K562 (cell line): ENCODE measurements around the gene DZIP1. TPM values are rescaled to one million over a fixed set of nuclear protein-coding genes. Genes with fewer than 3 reads are reported as not detected.

Source experiments
- BCL6 ChIP-seq: fragments of 250-450 bp; sonication (Bioruptor Pico); IDR thresholded peaks from 2 replicates; pipeline ENCODE4 v1.4.0; 2020
- CEBPB ChIP-seq: fragments of 450-650 bp; IDR thresholded peaks from 2 replicates; pipeline ENCODE4 v1.6.1; 2016; ENCODE audit warnings: missing genetic modification characterization, missing compliant biosample characterization
- ESRRB ChIP-seq: fragments of 250-450 bp; sonication (Bioruptor Pico); IDR thresholded peaks from 2 replicates; pipeline ENCODE4 v1.5.0; 2020; ENCODE audit warnings: mild to moderate bottlenecking, moderate library complexity, borderline replicate concordance
- ETV6 ChIP-seq, 3 experiments: fragments of 150-350 bp in 1 of 3; sonication (generic) in 1 of 3; formaldehyde crosslinking in 1 of 3; IDR thresholded peaks; 2 replicates each; pipeline versions ENCODE4 v1.6.1 to v1.8.0; 2014 to 2022; ENCODE audit warnings: borderline replicate concordance in 2 of 3, low read depth in 2 of 3, antibody characterized with exemption in 1 of 3, low read length in 1 of 3, mild to moderate bottlenecking in 1 of 3, missing genetic modification reagents in 1 of 3
- HLTF ChIP-seq: fragments of 450-650 bp; IDR thresholded peaks from 2 replicates; pipeline ENCODE4 v1.6.1; 2016
- PURB ChIP-seq: sonication (generic); formaldehyde crosslinking; IDR thresholded peaks from 2 replicates; pipeline ENCODE4 v1.9.0; 2021; ENCODE audit warnings: low read depth, mild to moderate bottlenecking, missing genetic modification reagents
- RBM14 ChIP-seq: fragments of 200-400 bp; formaldehyde crosslinking; IDR thresholded peaks from 2 replicates; pipeline ENCODE4 v1.6.1; 2018; ENCODE audit warnings: low read depth, mild to moderate bottlenecking, low read length, moderate library complexity, borderline replicate concordance; ENCODE audit not compliant: insufficient read depth
- SAP30 ChIP-seq: fragments of 200-600 bp; sonication (generic); IDR thresholded peaks from 2 replicates; pipeline ENCODE4 v1.6.1; 2012; ENCODE audit warnings: borderline replicate concordance, low read depth, mild to moderate bottlenecking, moderate library complexity, low read length, control low read depth, inconsistent platforms; ENCODE audit not compliant: insufficient read depth, poor library complexity, severe bottlenecking
- SMARCE1 ChIP-seq: fragments of 450-650 bp; IDR thresholded peaks from 2 replicates; pipeline ENCODE4 v1.7.1; 2016; ENCODE audit warnings: mild to moderate bottlenecking
- SPI1 ChIP-seq: IDR thresholded peaks from 2 replicates; pipeline ENCODE4 v1.6.1; 2011; ENCODE audit warnings: low read depth, low read length, control low read depth, borderline replicate concordance
- ZNF584 ChIP-seq: fragments of 200-800 bp; sonication (Bioruptor generic); IDR thresholded peaks from 2 replicates; pipeline ENCODE4 v1.6.1; 2016; ENCODE audit warnings: low read depth, mild to moderate bottlenecking, missing genetic modification characterization, missing compliant biosample characterization
- polyA plus RNA-seq, 8 experiments: library from polyadenylated mRNA; depleted of rRNA in 4 of 8; stranded (reverse) in 5 of 8; unstranded in 3 of 8; fragments of >200 nt; fragmentation: Nextera tagmentation in 2 of 8; fragmentation: Illumina TruSeq in 1 of 8; extraction: Ambion mirVana in 2 of 8; extraction: Trizol in 1 of 8; gene quantifications; 2 replicates each; pipeline versions ENCODE4 v1.2.1 to v1.2.3, GENCODE V29; 2011 to 2014; ENCODE audit warnings: inconsistent platforms in 1 of 8, missing spikeins in 1 of 8
- total RNA-seq, 7 experiments: library from RNA; depleted of rRNA in 6 of 7; stranded (reverse); fragments of >200 nt in 6 of 7; fragmentation: Illumina TruSeq in 2 of 7; extraction: Trizol in 2 of 7; gene quantifications; 2 replicates each; pipeline versions ENCODE4 v1.2.1 to v1.2.3, GENCODE V29; 2011 to 2021; ENCODE audit warnings: low replicate concordance in 1 of 7
- TF ChIP-seq, protein P1 (sequence below): fragments of 450-650 bp; IDR thresholded peaks from 2 replicates; pipeline ENCODE4 v1.7.0; 2016; ENCODE audit warnings: borderline replicate concordance
- TF ChIP-seq, protein P2 (sequence below): sonication (generic); formaldehyde crosslinking; IDR thresholded peaks from 2 replicates; pipeline ENCODE4 v1.8.0; 2022; ENCODE audit warnings: mild to moderate bottlenecking, missing genetic modification reagents, borderline replicate concordance
- TF ChIP-seq, protein P3 (sequence below): fragments of 450-650 bp; IDR thresholded peaks from 2 replicates; pipeline ENCODE4 v1.6.1; 2016; ENCODE audit warnings: antibody characterized with exemption
- TF ChIP-seq, protein P4 (sequence below): fragments of 250-450 bp; sonication (Bioruptor Pico); IDR thresholded peaks from 2 replicates; pipeline ENCODE4 v1.4.0; 2020; ENCODE audit warnings: borderline replicate concordance

Gene DZIP1
- total and polyA plus RNA-seq, 9 of the 15 experiments (the other 6 are each of a cell fraction or from before 2014, with no cell fraction given), result 0.07 TPM; not detected in 8

DNA sequence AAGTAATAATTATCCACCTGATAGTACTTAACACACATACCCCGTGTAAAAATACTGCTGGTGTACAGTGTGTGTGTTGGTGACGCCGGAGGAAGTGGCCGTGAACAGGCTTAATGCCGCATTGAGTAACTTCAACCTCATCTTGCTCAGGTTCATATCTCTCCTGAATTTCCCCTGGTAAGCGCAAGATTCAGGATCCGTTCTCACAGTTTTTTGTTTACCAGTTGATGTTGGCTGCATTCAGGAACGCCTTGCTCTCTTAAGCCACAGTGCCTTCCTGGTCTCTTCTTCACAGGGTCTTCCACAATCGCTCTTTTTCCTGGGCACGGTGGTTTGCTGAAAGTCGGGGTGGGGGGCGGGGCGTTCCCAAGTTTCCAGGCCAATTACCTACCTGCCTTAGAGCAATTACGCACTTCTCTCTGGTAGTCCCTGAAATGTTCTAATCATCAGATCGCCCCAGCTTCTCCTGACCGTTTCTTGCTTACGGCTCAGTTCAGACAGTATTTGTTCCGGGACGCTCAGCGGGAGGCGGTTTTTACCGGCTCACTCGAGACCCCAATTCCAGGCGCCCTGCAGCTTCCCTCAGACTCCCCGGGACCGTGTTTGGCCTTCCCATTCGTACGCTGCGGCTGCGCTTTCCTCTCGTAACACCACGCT is 31.7 kb upstream of the DZIP1 start (continued):
- TF ChIP-seq, protein P1, sequence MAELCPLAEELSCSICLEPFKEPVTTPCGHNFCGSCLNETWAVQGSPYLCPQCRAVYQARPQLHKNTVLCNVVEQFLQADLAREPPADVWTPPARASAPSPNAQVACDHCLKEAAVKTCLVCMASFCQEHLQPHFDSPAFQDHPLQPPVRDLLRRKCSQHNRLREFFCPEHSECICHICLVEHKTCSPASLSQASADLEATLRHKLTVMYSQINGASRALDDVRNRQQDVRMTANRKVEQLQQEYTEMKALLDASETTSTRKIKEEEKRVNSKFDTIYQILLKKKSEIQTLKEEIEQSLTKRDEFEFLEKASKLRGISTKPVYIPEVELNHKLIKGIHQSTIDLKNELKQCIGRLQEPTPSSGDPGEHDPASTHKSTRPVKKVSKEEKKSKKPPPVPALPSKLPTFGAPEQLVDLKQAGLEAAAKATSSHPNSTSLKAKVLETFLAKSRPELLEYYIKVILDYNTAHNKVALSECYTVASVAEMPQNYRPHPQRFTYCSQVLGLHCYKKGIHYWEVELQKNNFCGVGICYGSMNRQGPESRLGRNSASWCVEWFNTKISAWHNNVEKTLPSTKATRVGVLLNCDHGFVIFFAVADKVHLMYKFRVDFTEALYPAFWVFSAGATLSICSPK, result no peak
- TF ChIP-seq PURB, result no peak
- 0 out of 2 replicates have a peak, but pooled peaks have one; percentile 9 for TF ChIP-seq RBM14
- TF ChIP-seq, protein P2, sequence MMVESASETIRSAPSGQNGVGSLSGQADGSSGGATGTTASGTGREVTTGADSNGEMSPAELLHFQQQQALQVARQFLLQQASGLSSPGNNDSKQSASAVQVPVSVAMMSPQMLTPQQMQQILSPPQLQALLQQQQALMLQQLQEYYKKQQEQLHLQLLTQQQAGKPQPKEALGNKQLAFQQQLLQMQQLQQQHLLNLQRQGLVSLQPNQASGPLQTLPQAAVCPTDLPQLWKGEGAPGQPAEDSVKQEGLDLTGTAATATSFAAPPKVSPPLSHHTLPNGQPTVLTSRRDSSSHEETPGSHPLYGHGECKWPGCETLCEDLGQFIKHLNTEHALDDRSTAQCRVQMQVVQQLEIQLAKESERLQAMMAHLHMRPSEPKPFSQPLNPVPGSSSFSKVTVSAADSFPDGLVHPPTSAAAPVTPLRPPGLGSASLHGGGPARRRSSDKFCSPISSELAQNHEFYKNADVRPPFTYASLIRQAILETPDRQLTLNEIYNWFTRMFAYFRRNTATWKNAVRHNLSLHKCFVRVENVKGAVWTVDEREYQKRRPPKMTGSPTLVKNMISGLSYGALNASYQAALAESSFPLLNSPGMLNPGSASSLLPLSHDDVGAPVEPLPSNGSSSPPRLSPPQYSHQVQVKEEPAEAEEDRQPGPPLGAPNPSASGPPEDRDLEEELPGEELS (CRISPR knock-in tag), result 0 out of 2 replicates have a peak, but pooled peaks have one; percentile 38
- TF ChIP-seq ETV6 (IDR thresholded peaks at IDR 0.05; ENCODE audit: borderline replicate concordance in 1 of 2, low read depth in 2 of 2, low read length in 1 of 2), result no peak
- TF ChIP-seq ETV6 (CRISPR knock-in tag; IDR thresholded peaks at IDR 0.05; ENCODE audit: borderline replicate concordance), result peak; percentile 34; the same call in 1 of the 2 replicates
- TF ChIP-seq ZNF584 (CRISPR knock-in tag), result no peak
- TF ChIP-seq CEBPB (tag), result peak; percentile 68
- TF ChIP-seq ESRRB (CRISPR knock-in tag), result no peak
- TF ChIP-seq, protein P3, sequence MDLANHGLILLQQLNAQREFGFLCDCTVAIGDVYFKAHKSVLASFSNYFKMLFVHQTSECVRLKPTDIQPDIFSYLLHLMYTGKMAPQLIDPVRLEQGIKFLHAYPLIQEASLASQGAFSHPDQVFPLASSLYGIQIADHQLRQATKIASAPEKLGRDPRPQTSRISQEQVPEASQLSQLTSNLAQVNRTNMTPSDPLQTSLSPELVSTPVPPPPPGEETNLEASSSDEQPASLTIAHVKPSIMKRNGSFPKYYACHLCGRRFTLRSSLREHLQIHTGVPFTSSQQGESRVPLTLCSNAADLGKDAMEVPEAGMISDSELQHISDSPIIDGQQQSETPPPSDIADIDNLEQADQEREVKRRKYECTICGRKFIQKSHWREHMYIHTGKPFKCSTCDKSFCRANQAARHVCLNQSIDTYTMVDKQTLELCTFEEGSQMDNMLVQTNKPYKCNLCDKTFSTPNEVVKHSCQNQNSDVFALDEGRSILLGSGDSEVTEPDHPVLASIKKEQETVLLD, result 0 out of 2 replicates have a peak, but pooled peaks have one; percentile 49
- TF ChIP-seq SPI1, result peak; percentile 43; the same call in 1 of the 2 replicates
- no peak for TF ChIP-seq SMARCE1
- TF ChIP-seq SAP30, result peak; percentile 11
- peak; percentile 37; the same call in 1 of the 2 replicates for TF ChIP-seq HLTF
- TF ChIP-seq BCL6 (CRISPR knock-in tag), result no peak
- TF ChIP-seq, protein P4, sequence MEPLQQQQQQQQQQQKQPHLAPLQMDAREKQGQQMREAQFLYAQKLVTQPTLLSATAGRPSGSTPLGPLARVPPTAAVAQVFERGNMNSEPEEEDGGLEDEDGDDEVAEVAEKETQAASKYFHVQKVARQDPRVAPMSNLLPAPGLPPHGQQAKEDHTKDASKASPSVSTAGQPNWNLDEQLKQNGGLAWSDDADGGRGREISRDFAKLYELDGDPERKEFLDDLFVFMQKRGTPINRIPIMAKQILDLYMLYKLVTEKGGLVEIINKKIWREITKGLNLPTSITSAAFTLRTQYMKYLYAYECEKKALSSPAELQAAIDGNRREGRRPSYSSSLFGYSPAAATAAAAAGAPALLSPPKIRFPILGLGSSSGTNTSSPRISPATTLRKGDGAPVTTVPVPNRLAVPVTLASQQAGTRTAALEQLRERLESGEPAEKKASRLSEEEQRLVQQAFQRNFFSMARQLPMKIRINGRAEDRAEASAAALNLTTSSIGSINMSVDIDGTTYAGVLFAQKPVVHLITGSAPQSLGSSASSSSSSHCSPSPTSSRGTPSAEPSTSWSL, result no peak
